GM21367 (cell line): Measurements from ENCODE around the gene SLC6A13.

Experiments
- ATAC-seq: cut with Tn5 transposase; IDR thresholded peaks from one replicate; pipeline ENCODE4 v1.9.1; 2021; ENCODE audit not compliant: unreplicated experiment

SLC6A13 gene

GRCh38 chr12:179885-180284, 82.8 kb downstream of the SLC6A13 start:
- no peak for ATAC-seq

GRCh38 chr12:179131-179884, 83.3 kb downstream of the SLC6A13 start:
- ATAC-seq = no peak

- ATAC-seq = no peak
Observed at GRCh38 chr12:178829-179109, 83.9 kb downstream of the SLC6A13 start.

DNA sequence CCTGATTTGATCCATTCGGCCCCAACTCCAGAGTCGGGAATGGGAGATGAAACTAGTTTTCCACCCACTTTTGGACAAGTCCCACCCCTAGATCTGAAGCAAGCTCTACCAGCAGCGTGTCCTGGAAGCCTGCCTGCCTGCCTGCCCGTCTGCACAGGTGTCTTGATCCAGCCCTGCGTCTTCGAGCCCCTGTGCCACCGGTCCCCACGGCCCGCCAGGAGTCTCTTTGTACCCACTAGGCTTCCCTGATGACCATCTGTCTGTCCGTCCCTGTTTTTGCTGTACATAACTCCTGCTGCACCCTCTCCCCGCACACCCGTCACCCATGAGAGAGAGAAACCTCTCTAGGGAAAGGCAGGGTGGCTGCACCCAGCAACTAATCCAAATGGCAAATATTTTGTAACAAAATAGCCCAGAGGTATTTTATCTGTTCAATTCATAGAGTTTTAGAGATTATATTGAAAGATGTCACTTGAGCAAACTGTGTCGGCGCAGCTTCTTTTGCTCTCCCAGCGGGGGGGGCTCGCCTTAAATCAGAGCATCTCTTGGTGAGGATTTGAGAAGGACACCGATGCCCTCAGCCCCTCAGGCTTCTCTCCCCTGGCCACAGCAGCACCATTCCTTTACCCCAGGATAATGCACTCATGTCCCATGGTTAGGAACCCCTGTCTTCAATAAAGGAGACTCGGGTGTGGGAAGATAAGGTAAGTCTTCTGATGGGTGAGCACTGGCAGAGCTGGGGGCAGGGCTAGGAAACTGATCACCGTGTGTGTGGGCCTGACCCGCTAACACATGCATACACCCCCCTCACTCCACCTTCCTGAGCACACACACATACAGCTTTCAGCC, 84.4 kb downstream of the SLC6A13 start:
- ATAC-seq = no peak

DNA sequence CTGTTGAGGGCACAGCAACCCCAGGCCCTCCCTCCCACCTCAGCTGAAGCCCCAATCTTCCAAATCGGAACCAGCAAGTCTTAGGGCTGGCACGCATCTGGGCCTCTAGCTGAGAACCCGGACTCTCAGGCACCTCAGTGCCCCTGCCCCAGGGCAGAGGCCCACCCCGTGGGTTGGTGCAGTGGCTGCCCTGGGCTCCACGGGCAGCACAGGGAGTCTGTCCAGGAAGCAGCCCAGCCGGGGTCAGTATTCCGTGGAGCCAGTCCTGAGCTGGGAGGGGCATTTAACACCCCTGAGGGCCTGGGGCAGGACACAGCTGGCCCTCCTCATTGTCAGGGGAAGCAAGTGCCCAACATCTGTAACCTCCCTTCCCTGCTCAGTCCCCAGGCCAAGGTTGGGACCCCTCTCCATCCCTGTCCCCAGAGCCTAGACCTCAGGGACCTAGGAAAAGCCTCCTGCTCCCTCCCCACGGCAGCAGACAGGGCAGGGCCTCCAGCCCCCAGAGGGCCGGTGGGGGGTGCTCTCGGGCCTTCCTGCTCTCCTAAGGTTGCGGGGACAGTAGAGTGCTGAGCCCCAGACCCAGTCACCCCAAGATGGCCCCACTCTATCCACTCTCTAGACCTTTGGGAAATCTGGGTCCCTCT, 85.2 kb downstream of the SLC6A13 start:
- ATAC-seq = no peak

GRCh38 chr12:176321-177181, 86.1 kb downstream of the SLC6A13 start:
- no peak for ATAC-seq

GRCh38 chr12:175759-176158, 86.9 kb downstream of the SLC6A13 start:
- ATAC-seq = no peak

DNA sequence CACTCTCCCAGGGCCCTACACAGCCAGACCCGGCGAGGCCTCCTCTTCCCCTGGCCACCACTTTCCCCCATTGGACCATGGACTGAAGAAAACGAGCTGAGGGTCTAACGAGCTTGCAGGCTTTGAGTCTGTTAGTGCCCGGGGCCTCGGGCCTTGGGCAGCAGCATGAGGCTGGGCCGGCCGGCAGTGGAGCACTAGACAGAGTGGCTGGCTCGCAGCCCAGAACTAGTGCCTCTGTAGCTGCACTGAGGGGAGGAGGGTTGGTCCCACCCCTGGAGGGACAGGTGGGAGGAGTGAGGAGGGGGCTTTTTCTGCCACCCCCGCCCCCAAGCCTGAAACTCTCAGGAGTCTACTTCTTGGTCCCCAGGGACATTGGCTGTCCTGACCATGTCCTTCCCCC, 87.4 kb downstream of the SLC6A13 start:
- ATAC-seq = no peak

DNA sequence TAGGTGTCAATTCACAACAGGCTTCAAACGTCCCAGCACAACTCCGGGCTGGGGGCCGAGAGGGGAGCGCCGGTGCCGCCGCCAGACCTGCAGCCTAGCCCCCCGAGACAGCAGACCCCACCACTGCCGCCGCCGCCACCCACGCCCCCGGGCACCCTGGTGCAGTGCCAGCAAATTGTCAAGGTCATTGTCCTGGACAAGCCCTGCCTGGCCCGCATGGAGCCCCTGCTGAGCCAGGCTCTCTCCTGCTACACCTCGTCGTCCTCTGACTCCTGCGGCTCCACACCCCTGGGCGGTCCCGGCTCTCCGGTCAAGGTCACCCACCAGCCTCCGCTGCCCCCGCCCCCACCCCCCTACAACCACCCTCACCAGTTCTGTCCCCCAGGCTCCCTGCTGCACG, 88.0 kb downstream of the SLC6A13 start:
- ATAC-seq = no peak

GRCh38 chr12:174124-174523, 88.5 kb downstream of the SLC6A13 start:
- ATAC-seq = no peak

DNA sequence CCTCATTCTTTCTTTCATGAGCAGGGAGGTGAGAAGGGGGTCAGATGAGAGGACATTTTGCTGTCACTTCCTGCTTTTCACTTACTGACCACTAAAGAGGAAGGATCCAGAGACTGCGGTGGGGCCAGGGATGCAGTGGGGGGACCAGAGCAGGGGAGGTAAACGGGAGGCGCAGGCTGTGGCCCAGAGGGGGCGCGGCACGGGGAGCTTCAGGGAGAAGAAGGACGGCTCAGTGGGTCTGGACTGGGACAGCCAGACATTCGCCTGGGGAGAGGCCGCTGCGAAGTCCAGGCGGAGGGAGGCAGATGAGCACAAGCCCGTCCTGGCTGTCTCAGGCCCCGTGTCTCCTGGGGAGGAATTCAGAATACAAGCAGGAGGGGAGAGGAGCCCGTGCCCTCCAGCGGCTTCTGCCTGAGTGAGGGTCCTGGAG, 89.9 kb downstream of the SLC6A13 start:
- no peak for ATAC-seq

DNA sequence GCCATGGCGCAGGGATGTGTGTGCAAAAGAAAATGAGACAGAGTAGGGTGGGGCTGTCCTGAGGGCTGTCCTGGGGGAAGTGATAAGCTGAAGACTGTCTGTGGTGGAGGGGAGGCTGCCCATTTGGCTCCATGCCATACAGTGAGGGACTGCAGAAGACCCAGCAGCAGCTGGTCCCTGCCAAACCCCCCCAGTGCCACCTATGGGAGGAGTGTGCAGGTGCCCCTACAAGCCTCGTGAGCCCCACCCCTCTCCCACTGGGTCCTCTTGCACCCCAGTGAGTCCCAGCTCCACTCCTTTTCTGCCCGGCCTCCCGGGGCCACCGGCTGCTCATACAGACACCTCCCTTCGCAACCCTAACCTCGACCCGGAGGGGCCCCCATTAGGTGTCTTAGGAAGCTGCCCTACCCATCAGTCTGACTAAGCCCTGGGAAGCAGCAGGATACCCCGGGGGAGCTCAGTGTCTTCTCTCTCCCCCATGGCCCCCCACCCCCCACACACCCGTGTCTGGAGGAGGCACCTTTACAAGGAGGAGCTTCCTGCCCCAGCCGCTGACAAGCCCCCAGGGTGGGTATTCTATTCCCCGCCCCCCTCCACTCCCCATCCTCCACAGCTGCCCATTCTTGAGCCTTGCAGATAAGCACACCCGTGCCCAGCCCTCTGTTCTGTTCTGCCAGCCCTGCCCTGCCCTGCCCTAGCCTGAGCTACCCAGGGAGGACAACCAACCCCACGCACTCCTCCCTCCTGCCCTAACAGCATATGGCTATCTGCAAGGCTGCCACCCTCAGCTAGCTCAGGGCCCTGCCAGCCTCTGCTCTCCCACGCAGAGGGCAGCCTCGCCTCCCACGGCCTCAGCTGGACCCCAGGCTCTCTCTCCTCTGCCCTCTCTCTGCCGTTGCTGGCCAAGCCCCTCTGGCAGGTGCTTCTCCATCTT, 90.6 kb downstream of the SLC6A13 start:
- no peak for ATAC-seq

DNA sequence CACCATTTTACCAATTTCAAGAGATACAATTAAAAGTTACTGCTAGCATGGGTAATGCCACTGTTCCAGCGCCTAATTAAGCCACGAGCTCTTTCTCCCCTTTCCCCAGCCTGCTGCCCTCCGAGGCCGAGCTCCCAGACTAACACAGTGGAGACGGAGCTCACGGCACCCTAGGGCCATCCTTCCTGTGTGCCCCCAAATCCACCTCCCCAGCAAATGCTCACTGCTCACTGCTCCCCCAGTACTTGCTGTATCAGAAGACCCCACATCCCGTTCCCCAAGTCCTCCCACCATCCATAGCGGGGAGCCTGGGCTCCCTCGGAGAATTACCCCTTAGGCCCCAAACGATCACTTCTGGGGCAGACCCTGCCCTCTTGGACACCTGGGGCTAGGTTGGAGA, 91.4 kb downstream of the SLC6A13 start:
- ATAC-seq = no peak
